ENCODE data around the gene LIN54.
"Not testable (repeated sequence)": the region's sequence is repeated elsewhere in the genome, so short reads cannot be mapped to it uniquely, and the experiment has no call there.

Gene LIN54

DNA sequence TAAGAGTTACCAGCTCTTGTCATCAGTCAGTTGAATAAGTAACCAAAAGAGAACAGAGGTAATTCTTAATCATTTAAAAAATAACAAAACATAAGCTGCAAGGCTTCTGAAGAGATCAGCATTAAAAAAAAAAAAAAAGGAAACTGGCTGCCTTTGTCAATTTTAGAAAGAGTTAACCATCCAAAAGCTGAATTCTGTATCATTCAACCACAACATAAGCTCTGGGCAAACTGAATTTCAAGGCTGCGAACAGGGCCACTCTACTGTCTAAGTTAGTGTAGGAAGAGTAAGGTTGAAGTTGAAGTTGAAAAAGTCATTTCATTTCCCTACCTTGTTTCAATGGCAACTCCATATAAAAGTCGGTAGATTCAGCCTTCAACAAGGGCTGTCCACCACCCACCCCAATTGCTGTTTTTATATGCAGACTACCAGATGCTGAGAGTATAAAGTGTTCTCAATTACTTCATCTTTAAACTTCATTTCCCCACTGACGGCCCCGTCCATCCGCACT, 1.1 kb upstream of the LIN54 start:
- no peak for DNase-seq

DNA sequence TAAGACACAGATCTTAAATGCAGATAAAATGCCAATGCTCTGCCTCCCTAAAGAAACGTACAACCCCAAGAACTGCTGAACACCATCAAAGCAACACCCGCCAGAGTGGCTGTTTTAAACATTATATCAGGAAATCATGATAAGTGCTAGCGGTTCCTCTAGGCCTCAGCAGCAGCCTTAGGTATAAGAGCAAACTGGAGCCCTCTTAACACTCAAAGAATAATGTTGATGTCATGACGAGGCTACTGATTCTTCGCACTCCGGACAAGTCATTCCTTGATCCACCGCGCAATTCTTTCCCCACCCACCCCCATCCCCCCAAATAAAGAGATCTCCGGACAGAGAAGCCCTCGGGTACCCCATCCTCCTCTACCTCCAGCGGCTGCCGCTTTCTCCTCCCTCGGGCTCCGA, 507 bp downstream of the LIN54 start:
- DNase-seq, result peak; percentile 34

DNA sequence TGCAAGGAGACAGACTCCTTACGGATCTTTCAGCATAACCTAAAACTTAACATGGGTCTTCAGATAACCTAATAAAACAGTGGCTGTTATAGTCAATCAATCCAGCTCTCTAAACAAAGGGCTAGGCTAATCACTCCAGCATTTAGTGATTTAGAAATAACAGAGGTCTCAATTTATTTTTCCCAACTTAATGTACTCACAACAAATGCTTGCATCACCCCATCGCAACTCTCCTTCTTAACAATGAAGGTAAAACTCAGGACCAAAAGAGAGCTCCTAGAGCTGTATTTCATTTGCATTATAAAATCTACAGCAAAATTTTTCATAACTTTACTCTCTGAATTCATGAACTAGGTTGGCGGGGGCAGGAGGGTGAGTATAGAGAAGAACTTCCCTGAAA, 1.1 kb downstream of the LIN54 start:
- DNase-seq, result no peak

DNA sequence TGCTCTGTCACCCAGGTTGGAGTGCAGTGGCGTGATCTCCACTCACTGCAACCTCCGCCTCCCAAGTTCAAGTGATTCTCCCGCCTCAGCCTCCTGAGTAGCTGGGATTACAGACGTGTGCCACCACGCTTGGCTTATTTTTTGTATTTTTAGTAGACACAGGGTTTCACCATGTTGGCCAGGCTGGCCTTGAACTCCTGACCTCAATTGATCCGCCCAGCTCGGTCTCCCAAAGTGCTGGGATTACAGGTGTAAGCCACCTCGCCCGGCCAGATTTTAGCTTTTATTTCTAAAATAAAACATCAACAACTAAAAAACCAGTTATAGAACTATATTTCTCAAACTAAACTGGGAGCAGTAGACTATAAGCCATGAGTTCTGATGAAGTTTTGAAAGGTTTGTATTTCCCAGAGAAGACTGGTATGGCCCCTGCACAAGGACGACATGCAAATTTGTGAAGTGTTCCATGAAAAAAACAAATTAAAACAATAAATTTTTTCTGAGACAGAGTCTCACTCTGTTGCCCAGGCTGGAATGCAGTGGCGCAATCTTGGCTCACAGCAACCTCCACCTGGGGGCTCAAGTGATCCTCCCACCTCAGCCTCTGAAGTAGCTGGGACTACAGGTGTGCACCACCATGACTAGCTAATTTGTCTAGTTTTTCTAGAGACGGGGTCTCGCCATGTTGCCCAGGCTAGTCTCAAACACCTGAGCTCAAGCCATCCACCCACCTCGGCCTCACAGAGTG, 7.4 kb downstream of the LIN54 start:
- not testable (repeated sequence) for DNase-seq

DNA sequence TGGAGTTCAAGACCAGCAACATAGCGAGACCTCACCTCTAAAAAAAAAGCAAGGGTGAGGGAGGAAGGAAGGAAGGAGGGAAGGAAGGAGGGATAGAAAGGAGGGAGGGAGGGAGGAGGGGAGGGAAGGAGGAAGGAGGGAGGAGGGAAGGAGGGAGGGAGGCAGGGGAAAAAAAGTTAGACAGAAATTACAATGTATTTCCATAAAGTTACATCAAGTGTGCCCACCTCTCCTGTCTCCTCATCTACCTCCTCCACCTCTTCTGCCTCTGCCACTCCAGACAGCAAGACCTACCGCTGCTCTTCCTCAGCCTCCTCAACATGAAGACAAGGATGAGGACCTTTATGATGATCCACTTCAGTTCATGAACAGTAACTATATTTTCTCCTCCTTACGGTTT, 8.3 kb downstream of the LIN54 start:
- DNase-seq, result no peak

DNA sequence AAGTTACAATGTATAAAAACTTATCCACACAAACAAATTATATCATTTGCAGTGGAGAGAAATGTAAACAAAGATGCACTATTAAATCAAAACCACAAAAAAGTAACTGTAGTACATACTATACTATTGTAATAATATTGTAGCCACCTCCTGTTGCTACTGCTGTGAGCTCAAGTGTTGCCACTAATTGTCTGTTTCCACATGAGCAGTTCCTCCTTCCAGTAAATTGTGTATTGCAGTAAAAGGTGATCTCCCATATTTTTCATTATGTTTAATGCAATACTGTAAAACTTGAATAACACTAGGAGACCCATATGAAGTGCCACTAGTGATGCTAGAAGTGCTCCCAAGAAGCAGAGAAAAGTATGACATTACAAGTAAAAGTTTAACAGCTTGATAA, 11.7 kb downstream of the LIN54 start:
- DNase-seq, result no peak

DNA sequence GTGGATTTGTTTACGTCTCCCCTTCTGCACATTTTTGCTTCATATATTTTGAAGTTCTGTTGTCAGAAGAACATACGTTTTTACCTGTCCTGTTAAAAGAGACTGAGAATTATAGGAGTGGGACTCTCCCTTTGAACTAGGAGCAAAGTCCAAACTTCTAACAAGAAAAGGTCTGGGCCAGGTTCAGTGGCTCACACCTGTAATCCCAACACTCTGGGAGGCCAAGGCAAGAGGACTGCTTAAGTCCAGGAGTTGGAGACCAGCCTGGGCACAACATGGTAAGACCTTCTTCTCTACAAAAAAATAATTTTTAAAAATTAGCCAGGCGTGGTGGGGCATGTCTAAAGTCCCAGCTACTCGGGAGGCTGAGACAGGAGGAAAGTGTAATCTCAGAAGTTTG, 15.8 kb downstream of the LIN54 start:
- no peak for DNase-seq

DNA sequence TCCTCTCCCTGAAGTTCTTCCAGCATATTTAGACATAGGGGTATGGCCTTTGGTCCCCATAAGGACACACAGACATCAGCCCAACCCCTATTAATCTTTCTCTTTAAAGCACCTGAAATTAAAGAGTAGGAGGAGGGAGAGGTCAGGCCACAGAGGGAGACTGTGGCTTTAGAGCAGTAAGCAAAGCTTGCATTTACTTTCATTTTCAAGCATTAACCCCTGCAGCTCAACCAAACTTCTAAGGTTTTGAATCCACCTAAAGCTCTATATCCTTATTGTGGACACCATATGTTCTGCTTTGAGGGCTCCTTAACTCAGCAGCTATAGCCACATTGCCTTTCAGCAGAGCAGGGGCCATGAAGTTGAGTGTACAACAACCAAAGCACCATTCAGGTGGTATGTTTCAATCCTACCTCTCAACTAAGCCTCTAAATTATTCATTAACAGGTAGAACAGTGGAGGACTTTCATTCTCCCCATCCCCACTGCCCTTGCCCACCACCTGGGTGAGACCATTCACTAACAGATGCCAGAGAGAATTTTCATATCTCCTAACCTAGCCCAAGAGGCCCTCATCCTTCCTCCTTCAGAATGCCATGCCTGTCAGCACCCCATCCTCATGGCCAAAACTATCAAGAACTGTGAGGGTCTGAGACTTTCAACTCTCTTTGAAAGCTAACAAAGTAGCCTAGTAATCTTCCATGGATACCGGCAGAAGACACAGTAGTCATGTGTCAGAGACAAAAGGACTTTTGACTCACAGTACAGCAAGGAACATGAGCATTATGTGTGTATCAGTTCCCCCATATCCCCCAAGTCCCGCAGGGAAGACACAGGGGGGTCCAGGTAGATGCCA, 20.8 kb downstream of the LIN54 start:
- DNase-seq, result peak; percentile 28

DNA sequence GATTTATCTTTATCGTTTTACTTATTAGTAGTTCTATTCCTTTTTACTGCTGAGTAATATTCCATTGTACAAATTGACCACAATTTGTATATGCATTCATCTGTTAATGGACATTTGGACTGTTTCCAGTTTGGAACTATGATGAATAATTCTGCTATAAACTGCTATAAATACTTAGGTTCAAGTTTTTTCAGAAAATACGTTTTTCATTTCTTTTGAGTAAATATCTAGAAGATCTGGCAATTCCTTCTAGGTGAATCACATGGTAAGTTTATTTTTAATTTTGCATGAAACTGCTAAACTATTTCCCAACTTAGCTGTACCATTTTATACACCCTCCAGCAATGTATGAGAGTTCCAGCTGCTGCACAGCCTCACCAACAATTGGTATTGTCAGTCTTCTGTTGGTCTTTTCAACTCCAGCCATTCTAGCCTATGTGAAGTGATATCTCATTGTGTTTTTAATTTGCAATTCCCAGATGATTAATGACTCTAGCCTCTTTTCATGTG, 22.2 kb downstream of the LIN54 start:
- DNase-seq, result no peak

DNA sequence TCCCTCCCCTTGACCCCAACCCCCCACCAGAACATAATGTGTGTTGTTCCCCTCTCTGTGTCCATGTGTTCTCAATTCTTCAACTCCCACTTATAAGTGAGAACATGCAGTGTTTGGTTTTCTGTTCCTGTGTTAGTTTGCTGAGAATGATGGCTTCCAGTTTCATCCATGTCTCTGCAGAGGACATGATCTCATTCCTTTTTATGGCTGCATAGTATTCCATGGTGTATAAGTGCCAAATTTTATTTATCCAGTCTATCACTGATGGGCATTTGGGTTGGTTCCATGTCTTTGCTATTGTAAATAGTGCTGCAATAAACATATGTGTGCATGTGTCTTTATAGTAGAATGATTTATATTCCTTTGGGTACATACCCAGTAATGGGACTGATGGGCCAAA, 23.1 kb downstream of the LIN54 start:
- not testable (repeated sequence) for DNase-seq

DNA sequence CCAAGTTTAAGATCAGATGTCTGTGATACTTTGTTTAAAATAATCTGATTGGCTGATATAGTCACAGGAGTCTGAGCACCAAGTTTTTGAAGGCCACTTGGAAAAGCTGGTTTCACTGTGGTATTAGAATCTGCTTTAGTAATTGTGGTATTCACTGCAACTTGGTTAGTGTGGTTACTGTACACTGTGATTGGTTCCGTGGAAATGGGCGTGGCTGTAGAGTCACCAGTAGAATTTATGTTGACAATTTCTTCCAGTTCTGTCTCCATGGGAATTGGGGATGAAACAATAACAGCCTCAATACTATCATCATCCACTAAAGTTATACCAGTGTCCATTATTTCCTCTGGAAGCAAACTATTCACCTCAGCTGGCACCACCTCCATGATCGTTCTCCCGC, 26.2 kb downstream of the LIN54 start:
- no peak for DNase-seq

DNA sequence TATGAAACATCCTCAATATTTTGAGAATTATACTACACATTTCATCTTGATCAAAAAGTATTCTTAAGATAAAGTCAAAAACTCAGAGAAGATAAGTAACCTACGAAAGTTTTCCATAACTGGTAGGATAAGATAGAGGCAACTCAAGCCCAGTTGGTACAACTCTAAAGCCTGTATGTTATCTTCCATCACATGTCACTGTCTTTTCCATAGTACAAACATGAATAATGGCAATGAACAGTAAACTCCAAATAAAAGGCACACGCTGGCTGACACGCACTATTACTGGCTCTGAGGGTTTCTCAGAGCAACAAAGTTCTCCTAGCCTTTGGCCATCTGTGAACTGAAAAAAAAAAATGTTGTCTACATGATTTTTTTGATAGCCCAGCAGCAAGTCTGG, 27.2 kb downstream of the LIN54 start:
- DNase-seq, result no peak

DNA sequence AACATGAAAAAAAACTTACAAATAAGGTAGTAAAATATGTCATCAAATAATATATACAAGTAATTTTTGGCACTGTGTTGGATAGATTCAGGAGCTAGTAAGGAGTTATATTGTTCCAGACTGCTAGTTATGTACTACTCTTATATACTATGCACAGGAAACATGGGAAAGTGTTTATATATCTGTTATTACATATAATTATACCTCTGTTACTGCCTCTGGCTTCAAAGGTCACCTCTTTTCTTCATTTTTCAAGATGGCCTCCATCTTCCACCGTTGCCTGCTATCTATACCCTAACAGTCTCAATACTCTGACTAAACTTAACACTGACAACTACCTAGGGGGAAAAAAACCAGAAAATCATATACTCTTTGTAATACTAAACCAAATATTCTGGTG, 29.5 kb downstream of the LIN54 start:
- DNase-seq, result no peak

DNA sequence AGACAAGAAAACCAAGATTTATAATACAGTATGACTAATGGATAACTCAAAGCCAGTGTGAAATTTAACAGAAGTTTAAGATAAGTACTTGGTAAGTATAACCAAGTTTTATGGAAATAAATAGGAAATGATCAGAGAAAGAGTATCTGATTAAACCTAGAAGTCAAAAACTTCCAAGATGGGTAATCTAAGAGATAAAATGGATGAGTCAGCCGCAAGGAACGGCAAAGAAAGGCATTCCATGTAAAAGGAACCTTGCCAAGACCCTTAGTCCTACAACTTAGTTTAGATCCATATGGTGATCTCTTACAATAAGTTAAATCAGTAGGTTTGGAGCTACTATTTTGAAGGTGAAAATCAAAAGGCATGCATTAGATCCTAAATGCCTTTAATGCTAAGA, 34.8 kb downstream of the LIN54 start:
- no peak for DNase-seq

DNA sequence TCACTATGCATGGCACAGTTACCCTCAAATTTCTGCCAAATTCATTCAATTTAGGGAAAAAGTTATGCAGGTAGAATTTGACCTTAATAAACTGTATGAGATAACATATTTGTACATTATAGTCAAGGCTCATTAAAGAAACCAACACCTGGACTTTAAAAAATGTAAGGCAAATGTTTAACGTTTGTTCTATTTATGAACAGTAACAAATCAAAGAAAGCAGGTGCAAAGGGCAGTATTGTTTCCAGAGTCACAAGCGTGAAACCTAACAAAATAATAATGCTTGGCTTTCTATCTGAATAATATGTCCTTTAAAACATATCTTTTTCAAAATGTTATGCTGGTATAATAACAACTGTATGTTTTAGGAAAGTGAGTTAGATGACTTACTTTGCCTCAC, 41.2 kb downstream of the LIN54 start:
- DNase-seq, result no peak

DNA sequence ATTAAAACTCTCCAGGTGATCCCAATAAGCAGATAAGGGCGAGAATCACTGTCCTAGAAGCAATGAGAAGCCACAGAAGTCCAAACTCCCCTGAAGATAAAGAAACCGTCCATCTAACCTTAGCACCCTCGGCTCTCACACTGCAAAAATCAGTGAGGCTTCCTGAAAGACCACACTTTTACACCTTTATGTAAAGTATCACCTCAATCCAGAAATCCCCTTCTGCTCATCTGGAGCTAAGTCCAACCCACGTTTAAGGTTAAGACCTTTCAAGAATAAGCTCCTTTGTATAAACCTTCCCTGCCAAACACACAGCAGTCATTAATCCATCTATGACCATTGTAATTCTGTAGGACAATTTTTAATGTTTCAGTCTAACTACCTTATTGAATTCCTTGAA, 41.7 kb downstream of the LIN54 start:
- no peak for DNase-seq

DNA sequence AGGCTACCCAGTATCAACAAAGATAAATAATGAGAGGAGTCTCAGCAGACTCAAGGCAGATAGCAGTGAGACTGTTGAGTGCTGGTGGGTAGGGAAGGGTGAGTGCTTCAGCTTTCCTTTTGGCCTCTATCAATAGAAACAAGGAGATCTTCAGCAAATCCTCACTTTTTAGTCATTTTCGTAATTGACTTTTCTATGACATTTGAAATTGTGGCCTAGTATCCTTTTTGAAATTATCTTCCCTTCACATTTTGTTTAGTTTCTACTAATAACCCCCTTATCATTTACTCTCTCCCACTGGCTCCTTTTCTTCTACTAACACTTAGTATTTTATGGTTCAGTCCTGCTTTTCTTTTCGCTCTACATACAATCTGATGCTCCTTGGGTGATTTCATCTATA, 44.9 kb downstream of the LIN54 start:
- DNase-seq, result no peak

DNA sequence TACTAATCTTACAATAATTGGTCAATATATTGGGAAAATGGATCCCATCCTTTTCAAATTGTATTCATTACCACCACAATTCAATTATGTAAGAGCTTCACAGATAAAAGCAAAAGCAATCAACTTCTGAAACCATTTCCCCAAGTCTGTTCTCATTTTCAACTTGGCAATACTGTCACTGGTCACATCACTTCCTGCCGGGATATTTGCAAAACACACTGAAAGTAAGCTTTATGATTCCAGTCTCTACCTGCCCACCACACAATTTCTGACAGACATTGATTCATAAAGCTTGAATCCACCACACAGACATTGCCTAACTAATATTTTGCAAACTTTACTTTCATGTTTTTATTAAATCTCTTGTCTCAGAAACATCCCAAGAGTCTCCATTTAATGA, 53.6 kb downstream of the LIN54 start:
- peak; percentile 36 for DNase-seq

DNA sequence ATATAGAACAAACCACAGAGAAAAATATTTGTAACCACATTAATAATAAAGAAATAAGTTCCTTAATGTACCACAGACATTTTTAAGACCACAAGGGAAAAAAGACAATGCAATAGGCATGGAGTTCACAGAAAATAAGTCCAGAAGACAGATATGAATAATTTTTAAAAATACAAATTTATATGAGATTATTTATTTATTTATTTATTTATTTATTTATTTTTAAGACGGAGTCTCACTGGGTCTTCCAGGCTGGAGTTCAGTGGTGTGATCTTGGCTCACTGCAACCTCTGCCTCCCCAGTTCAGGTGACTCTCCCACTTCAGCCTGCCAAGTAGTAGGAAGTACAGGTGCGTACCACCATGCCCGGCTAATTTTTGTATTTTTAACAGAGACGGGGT, 56.4 kb downstream of the LIN54 start:
- no peak for DNase-seq

DNA sequence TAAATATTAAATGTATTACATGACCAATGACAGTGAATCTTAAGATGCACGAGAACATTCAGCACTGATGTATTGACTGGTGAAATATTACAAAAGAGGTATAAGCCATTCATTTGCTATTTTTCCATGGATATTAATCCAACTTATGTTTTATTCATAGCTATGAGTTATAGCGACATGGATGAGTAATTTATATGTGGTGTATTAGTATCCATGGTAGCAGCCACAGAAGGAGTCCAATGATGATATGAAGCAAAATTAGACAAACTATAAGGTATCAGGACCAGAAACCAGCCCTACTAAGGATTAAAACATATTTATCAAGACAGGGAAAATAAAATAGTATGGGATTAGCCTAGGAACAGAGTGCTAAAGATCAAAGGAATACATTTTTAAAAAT, 59.4 kb downstream of the LIN54 start:
- DNase-seq, result no peak

DNA sequence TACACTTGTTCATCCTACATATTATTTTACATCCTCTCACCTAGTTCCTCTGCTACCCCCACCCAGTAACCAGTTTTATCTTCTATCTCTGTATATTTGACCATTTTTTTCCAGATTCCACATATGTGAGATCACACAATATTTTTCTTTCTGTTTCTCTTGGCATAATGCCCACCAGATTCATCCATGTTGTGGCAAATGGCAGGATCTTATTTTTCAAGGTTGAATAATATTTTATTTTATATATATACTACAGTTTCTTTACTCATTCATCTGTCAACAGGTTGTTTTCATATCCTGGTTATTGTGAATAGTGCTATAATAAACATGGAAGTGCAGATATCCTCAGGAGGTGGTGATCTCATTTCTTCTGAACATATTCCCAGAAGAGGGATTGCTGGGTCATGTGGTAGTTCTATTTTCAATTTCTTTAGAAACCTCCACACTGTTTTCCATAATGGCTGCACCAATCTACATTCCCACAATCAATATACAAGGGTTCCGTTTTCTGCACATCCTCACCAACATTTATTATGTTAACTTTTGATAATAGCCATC, 61.9 kb downstream of the LIN54 start:
- no peak for DNase-seq

DNA sequence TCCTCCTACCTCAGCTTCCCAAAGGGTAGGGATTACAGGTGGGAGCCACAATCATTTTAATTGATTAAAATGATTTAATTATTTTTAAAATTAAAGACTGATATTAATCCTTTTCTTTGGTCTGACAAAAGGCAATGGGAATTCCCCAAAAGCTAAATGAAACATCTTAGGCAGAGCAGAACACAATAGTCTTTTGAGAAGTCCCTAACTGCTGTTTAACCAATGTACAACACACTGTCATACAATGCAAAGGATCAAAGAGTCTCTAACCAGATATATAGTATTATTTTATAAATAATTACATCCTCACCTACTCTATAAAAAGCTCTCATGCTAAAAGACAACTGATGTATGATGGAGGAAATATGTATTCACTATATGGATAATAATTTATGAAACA, 63.1 kb downstream of the LIN54 start:
- no peak for DNase-seq

DNA sequence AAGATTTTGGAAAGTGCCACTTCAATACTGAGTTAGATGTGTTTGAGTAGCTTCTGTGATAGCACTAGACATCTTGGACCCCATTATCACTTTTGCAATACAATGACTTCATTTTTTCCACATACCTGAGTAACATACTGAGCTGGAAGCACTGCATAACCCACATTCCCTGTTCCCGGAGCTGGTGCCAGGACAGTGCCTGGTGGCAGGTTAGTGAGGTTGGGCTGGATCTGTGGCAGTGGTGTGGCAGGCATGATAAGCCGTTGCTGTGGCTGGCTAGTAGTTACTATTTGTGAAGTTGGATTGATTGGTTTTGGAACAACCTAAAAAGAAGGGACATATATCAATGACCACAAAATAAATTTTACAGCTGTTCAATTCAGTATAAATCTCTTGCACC, 71.2 kb downstream of the LIN54 start:
- DNase-seq, result no peak

DNA sequence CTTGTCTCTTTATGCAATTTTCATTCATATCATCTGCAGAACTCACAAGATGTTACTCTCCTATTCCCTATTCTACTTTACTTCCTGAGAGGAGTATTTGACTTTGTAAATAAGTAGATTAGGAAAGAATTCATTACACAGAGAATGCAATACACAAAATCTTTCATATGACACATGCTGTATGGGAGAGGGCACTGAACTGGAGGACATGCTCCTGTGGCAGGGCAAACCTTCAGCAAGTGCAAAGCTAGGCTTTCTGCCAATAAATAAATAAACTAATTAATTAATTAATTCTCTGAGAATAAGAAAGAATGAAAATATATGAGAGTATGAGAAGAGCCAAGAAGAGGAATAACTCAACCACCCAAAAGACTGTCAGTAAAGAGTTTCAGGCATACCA, 76.2 kb downstream of the LIN54 start:
- no peak for DNase-seq
